ENCODE results near the gene NRN1.

The NRN1 gene

DNA sequence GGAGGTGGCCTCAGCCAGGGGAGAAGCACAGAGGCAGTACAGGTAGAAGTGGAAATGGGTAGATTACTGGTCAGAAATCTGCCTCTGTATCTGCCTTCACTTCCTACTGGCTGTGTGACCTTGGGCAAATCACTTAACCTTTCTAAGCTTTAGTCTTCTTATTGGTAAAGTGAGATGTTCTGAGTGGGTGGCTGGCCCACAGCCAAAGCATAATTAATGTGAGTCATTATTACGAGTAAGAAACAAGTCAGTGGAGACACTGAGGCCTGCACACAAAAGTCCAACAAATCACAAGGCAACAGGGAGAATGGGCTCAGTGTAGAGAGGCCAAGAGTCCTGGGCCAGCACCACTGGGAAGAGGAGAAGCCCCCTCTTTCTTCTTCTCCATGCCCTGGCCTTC is 39.1 kb downstream of the NRN1 start:
- no peak for TF ChIP-seq CTCF (IDR thresholded peaks at IDR 0.05; ENCODE audit: extremely low read depth, missing control alignments)
- DNase-seq (ENCODE audit: low spot score), result no peak

GRCh38 chr6:5962794-5963193 is 43.9 kb downstream of the NRN1 start:
- no peak for TF ChIP-seq CTCF (IDR thresholded peaks at IDR 0.05; ENCODE audit: extremely low read depth, missing control alignments)
- DNase-seq (ENCODE audit: low spot score), result no peak

DNA sequence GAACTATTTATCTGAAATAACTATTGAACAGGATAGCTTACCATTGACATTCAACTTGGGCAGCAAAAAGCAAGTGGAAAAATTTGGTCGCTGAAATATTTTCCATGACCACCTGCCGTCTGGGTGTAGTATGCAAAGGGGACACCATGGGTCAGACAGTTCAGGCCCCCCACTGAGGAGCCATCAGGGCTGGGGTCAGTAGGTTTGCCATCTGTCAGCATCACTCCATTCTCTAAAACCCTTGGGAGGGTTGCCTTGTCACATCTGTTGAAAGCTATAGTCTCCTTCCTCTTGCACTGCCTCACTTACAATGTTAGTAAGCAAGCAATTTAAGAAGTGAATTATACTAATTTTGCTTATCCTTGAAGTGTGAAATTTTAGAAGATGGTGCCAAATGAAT is 44.9 kb downstream of the NRN1 start:
- DNase-seq (ENCODE audit: low spot score), result no peak

GRCh38 chr6:5960456-5960855 is 46.3 kb downstream of the NRN1 start:
- TF ChIP-seq CTCF (IDR thresholded peaks at IDR 0.05; ENCODE audit: extremely low read depth, missing control alignments), result no peak

More for the DNA sequence above, 44.9 kb downstream of the NRN1 start:
- no peak for TF ChIP-seq CTCF (IDR thresholded peaks at IDR 0.05; ENCODE audit: extremely low read depth, missing control alignments)

DNA sequence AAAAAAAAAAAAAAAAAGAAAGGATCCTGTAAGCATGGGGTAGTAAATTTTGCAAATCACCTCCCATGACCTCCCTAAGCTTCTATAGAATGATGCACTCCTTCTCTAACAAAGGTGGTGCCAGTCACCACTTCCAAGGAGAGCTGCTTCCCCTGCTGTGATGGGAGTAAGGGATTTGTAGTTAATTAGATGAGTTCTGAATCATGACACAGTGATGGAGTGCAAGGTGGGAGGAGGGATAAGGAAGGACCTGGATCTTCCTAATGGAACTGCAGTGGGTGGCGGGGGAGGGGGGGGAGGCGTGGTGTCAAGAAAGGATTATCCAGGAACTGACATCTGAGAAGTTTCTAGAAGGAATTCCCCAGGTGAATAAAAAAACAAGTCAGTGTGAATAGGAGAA is 47.8 kb downstream of the NRN1 start:
- no peak for DNase-seq (ENCODE audit: low spot score)
- no peak for TF ChIP-seq CTCF (IDR thresholded peaks at IDR 0.05; ENCODE audit: extremely low read depth, missing control alignments)

More at GRCh38 chr6:5960456-5960855, 46.3 kb downstream of the NRN1 start:
- no peak for DNase-seq (ENCODE audit: low spot score)

DNA sequence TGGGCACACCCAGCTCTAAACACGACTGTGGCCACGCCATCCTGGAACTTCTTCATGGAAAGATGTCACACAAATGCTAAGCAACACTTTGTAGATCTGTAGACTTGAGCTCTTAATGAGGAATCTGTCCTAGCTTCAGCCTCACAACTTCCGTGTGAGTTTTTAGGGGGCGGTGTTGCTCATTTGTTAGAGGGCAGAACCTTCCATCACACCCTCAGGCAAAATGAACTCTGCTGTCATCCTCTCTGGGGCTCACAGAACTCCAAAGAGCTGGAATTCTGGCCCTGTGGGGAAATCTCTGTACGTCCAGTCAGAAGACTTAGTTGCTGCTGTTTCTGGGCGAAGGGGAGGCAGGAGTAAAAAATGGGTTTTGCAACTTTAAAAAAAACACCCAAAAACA is 49.8 kb downstream of the NRN1 start:
- no peak for DNase-seq (ENCODE audit: low spot score)
- no peak for TF ChIP-seq CTCF (IDR thresholded peaks at IDR 0.05; ENCODE audit: extremely low read depth, missing control alignments)

GRCh38 chr6:5950361-5950785 is 56.4 kb downstream of the NRN1 start:
- peak; percentile 37 for TF ChIP-seq CTCF (IDR thresholded peaks at IDR 0.05; ENCODE audit: extremely low read depth, missing control alignments)

More at GRCh38 chr6:5950361-5950785, 56.4 kb downstream of the NRN1 start:
- peak; percentile 34 for DNase-seq (ENCODE audit: low spot score)

All from GM20000 (cell line).